ENCODE measurements around the gene AK9. TPM values are rescaled to one million over a fixed set of nuclear protein-coding genes. Genes with fewer than 3 reads are reported as not detected.

AK9 gene
- total and polyA plus RNA-seq, 2 of the 8 experiments (the other 6 are each of a cell fraction or from before 2014, with no cell fraction given): 1.8 to 2.2 TPM

GRCh38 chr6:109720311-109720710 is 29.3 kb upstream of the AK9 start:
- H3K4me3 ChIP-seq (ENCODE audit: extremely low read depth in 1 of 4, insufficient read depth in 2 of 4, low read depth in 3 of 4, low read length in 4 of 4): no peak overlapping the region
- POLR2A ChIA-PET (ENCODE audit: partially characterized antibody): no interaction called here
- FAIRE-seq (no peak), DNase-seq (ENCODE audit: low read depth in 1 of 2, low spot score in 2 of 2) (no peak)
- no peak overlapping the region for H2AFZ ChIP-seq (ENCODE audit: low read length)
- no peak overlapping the region for H3K23ac ChIP-seq (ENCODE audit: insufficient read length)
- H3K9me3 ChIP-seq (ENCODE audit: insufficient read depth in 2 of 2, low read depth in 1 of 2, low read length in 1 of 2): no peaks in the 10 kb centered on the region
- no peak overlapping the region for H3K4me2 ChIP-seq (ENCODE audit: insufficient read depth in 1 of 2, low read depth in 2 of 2, low read length in 2 of 2)
- no peak overlapping the region for H3K18ac ChIP-seq (ENCODE audit: extremely low read depth, low read length)
- H3K79me1 ChIP-seq (ENCODE audit: low read depth, low read length): no peaks in the 10 kb centered on the region; the same call in 1 of the 2 replicates
- no peaks in the 10 kb centered on the region; a peak in 1 of 8 replicates for H3K36me3 ChIP-seq (ENCODE audit: control insufficient read depth in 2 of 4, insufficient read depth in 4 of 4, low read length in 3 of 4)
- H2BK5ac ChIP-seq (ENCODE audit: low read depth, low read length): no peak overlapping the region
- H2BK20ac ChIP-seq (ENCODE audit: low read length): no peak overlapping the region
- H4K5ac ChIP-seq (ENCODE audit: insufficient read length, low read depth, low read length): no peak overlapping the region
- peaks cover 0 to 1% (median 0%) of the 10 kb centered on the region in 4 experiments; a peak in 1 of 7 replicates for H3K27me3 ChIP-seq (replicated peaks in 1 of 4; ENCODE audit: control insufficient read depth in 3 of 4, extremely low read depth in 1 of 4, insufficient read depth in 3 of 4, low read length in 3 of 4)
- no peaks in the 10 kb centered on the region for H3K79me2 ChIP-seq (ENCODE audit: control insufficient read depth in 1 of 2, insufficient read depth in 2 of 2, low read length in 2 of 2)
- no peak overlapping the region for H3K56ac ChIP-seq (replicated peaks; ENCODE audit: insufficient read length, low read depth, low read length)
- no peak overlapping the region for H2BK120ac ChIP-seq (replicated peaks; ENCODE audit: low read depth, low read length)
- H3K23me2 ChIP-seq (ENCODE audit: low read depth, low read length): no peaks in the 10 kb centered on the region
- no peak overlapping the region for H2BK12ac ChIP-seq (ENCODE audit: low read depth, low read length)
- H3K14ac ChIP-seq (ENCODE audit: insufficient read length): no peak overlapping the region
- H3K9ac ChIP-seq (replicated peaks in 1 of 4; ENCODE audit: extremely low read depth in 1 of 4, low read depth in 3 of 4, low read length in 3 of 4): no peak overlapping the region
- H4K91ac ChIP-seq (replicated peaks; ENCODE audit: insufficient read length, low read length): no peak overlapping the region
- 88% methylated on average over 3 of the region's 3 CpGs; no CpG with 5 or more reads in 1 of the 2 experiments for WGBS, 2 experiments (ENCODE audit: extremely low coverage in 1 of 2, insufficient coverage in 1 of 2, insufficient read length in 1 of 2, insufficient replicate concordance in 2 of 2, low coverage in 1 of 2, low lambda C conversion rate in 2 of 2, missing lambda C conversion rate in 1 of 2)
- H3K4me1 ChIP-seq (replicated peaks in 1 of 4; ENCODE audit: control insufficient read depth in 3 of 4, insufficient read depth in 4 of 4, low read length in 3 of 4): no peaks in the 10 kb centered on the region
- H3K27ac ChIP-seq (ENCODE audit: low read depth, low read length): no peak overlapping the region
- no peak overlapping the region for H2AK5ac ChIP-seq (ENCODE audit: low read depth, low read length)
- H2BK15ac ChIP-seq (ENCODE audit: low read length): no peak overlapping the region
- no peak overlapping the region for H3K4ac ChIP-seq (replicated peaks; ENCODE audit: insufficient read length, low read depth, low read length)
- H4K20me1 ChIP-seq (replicated peaks in 1 of 2; ENCODE audit: control insufficient read depth in 1 of 2, insufficient read depth in 2 of 2, low read length in 2 of 2): peaks cover 0 to 2% of the 10 kb centered on the region in 2 experiments
- CTCF ChIA-PET (ENCODE audit: partially characterized antibody): interaction anchor here (0.9 to 1.9 kb wide), 7 partner anchors 15 to 671 kb away, joined by 3 to 10 read pairs (median 5); no protein-coding TSS in a partner anchor
- H4K8ac ChIP-seq (ENCODE audit: extremely low read depth, insufficient read depth, low read length): no peak overlapping the region
- TF ChIP-seq TCF12 (IDR thresholded peaks at IDR 0.05; ENCODE audit: low read depth, low read length) (no peak), RNF2 (IDR thresholded peaks at IDR 0.05; ENCODE audit: borderline replicate concordance, low read depth, low read length, missing control alignments, poor library complexity, severe bottlenecking) (no peak), PHF8 (conservative IDR thresholded peaks at IDR 0.05; ENCODE audit: low read depth, low read length) (no peak), JUN (IDR thresholded peaks at IDR 0.05; ENCODE audit: low read depth, low read length) (no peak), ATF3 (IDR thresholded peaks at IDR 0.05; ENCODE audit: insufficient read depth, low read depth, low read length) (no peak), GABPA (IDR thresholded peaks at IDR 0.05; ENCODE audit: borderline replicate concordance, insufficient read depth, low read length) (no peak), MAFK (IDR thresholded peaks at IDR 0.05; ENCODE audit: low read depth, low read length) (no peak), KDM1A (IDR thresholded peaks at IDR 0.05; ENCODE audit: borderline replicate concordance, low read length) (no peak), GTF2F1 (IDR thresholded peaks at IDR 0.05; ENCODE audit: borderline replicate concordance, low read depth, low read length) (no peak)
- TF ChIP-seq, protein P1, sequence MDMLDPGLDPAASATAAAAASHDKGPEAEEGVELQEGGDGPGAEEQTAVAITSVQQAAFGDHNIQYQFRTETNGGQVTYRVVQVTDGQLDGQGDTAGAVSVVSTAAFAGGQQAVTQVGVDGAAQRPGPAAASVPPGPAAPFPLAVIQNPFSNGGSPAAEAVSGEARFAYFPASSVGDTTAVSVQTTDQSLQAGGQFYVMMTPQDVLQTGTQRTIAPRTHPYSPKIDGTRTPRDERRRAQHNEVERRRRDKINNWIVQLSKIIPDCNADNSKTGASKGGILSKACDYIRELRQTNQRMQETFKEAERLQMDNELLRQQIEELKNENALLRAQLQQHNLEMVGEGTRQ (IDR thresholded peaks at IDR 0.05; ENCODE audit: low read length): no peak
- TF ChIP-seq, protein P2, sequence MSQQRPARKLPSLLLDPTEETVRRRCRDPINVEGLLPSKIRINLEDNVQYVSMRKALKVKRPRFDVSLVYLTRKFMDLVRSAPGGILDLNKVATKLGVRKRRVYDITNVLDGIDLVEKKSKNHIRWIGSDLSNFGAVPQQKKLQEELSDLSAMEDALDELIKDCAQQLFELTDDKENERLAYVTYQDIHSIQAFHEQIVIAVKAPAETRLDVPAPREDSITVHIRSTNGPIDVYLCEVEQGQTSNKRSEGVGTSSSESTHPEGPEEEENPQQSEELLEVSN (IDR thresholded peaks at IDR 0.05): no peak
